Progenitor cell of endocrine pancreas (in vitro differentiated cells): ENCODE data around the gene ZNF497. TPM values are rescaled to one million over a fixed set of nuclear protein-coding genes. Genes with fewer than 3 reads are reported as not detected.

Experiments
- DNase-seq: peaks from one replicate; pipeline ENCODE4 v3.0.0; 2021; ENCODE audit warnings: low spot score; ENCODE audit not compliant: unreplicated experiment
- H3K27ac Mint-ChIP-seq: 2 replicates; pipeline ENCODE4 v1.8.0; 2021; ENCODE audit warnings: mild to moderate bottlenecking, moderate library complexity, mixed read lengths
- H3K27me3 Mint-ChIP-seq: 2 replicates; pipeline ENCODE4 v1.8.0; 2021; ENCODE audit warnings: mixed read lengths
- H3K36me3 Mint-ChIP-seq: 2 replicates; pipeline ENCODE4 v1.8.0; 2022; ENCODE audit warnings: mixed read lengths; ENCODE audit not compliant: insufficient read depth
- H3K4me1 Mint-ChIP-seq: 2 replicates; pipeline ENCODE4 v1.8.0; 2021; ENCODE audit warnings: low read depth, mixed read lengths
- H3K4me3 Mint-ChIP-seq: 2 replicates; pipeline ENCODE4 v1.8.0; 2021; ENCODE audit warnings: low read depth, mild to moderate bottlenecking, moderate library complexity, mixed read lengths
- H3K9me3 Mint-ChIP-seq: 2 replicates; pipeline ENCODE4 v1.8.0; 2021; ENCODE audit warnings: low read depth, mixed read lengths
- CTCF ChIP-seq: fragments of 200-600 bp; sonication (generic); IDR thresholded peaks from one replicate; pipeline ENCODE4 v1.5.0; 2021; ENCODE audit warnings: antibody characterized with exemption, mild to moderate bottlenecking; ENCODE audit not compliant: unreplicated experiment
- total RNA-seq: library from RNA; stranded (reverse); gene quantifications from 2 replicates; pipeline ENCODE4 v1.2.1, GENCODE V29; 2021

ZNF497 gene
- total RNA-seq, 1 donor from 2014 or later: 13.4 TPM

DNA sequence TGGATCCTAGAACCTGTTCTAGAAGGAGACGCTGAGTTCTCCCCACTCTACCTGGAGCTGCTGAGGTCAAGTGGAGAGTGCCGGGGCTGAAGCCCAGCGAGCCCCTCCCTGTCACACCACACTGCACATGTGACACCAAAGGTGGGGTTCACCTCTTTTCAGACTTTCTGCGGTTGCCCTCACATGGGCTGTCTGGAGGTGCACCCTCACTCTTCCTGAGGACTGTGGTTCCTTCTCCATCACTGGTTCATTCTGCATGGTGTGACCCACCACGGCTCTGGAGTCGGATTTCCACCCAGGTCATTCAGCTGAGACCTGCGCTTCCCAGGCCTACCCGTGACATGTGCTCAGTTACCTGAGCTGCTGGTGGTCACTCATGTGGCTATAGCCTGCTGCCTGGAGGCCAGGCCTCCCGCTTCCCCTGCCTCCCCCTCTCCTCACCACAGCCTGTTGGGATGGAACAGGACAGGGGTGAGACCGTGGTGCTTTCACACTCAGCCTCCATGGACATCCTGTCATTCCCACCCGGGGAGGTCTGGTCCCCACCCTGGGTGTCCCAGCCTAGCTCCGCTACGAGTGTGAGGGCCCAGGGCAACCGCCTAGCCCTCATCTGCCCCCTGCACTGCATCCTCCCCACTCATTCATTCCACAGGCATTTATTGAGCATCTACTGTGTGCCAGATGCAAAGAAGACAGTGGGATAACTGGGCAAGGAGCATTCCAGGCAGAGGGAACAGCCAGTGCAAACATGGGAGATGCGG lies 8.7 kb downstream of the ZNF497 start:
- peaks cover 2% of the 10 kb centered on the region for H3K4me1 Mint-ChIP-seq
- H3K27ac Mint-ChIP-seq: no peak overlapping the region
- no peak for TF ChIP-seq CTCF
- H3K36me3 Mint-ChIP-seq: peaks cover 3% of the 10 kb centered on the region
- H3K27me3 Mint-ChIP-seq: peaks cover 4% of the 10 kb centered on the region
- DNase-seq: no peak
- no peak overlapping the region for H3K4me3 Mint-ChIP-seq
- H3K9me3 Mint-ChIP-seq: no peaks in the 10 kb centered on the region

- no peak for DNase-seq
- Mint-ChIP-seq H3K36me3 (peaks cover 3% of the 10 kb centered on the region), H3K4me3 (no peak within 1 kb of the TSS), H3K9me3 (no peaks in the 10 kb centered on the region), H3K27ac (no peak within 1 kb of the TSS), H3K4me1 (peaks cover 2% of the 10 kb centered on the region), H3K27me3 (peaks cover 12% of the 10 kb centered on the region)
- no peak for TF ChIP-seq CTCF
Measured at GRCh38 chr19:58352760-58353671, 9.5 kb downstream of the ZNF497 start, which contains the start of gene A1BG. Gene A1BG (minus strand): TSS chr19:58353492. CDS start chr19:58353437, 55 bp downstream.

- peaks cover 17% of the 10 kb centered on the region for H3K27me3 Mint-ChIP-seq
- H3K27ac Mint-ChIP-seq: no peak overlapping the region
- peaks cover 3% of the 10 kb centered on the region for H3K36me3 Mint-ChIP-seq
- DNase-seq: no peak
- no peak for TF ChIP-seq CTCF
- H3K9me3 Mint-ChIP-seq: no peaks in the 10 kb centered on the region
- no peak overlapping the region for H3K4me3 Mint-ChIP-seq
- peaks cover 3% of the 10 kb centered on the region for H3K4me1 Mint-ChIP-seq
Measured at GRCh38 chr19:58351990-58352755, 10.4 kb downstream of the ZNF497 start.

DNA sequence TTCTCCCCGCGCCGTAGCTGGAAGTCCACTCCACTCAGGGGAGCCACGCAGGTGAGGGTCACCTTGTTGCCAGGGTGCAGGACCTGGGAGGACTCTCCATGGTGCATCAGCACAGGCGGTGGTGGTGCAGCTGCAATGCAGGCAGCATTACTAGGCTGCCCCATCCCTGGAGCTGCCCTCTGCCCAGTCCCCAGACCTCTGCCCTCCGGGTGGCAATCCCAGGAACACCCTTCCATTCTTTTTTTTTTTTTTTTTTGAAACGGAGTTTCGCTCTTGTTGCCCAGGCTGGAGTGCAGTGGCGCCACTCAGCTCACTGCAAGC lies 11.0 kb downstream of the ZNF497 start:
- no peak overlapping the region for H3K4me3 Mint-ChIP-seq
- H3K27me3 Mint-ChIP-seq: peaks cover 21% of the 10 kb centered on the region
- H3K9me3 Mint-ChIP-seq: no peaks in the 10 kb centered on the region
- H3K4me1 Mint-ChIP-seq: peaks cover 3% of the 10 kb centered on the region
- H3K27ac Mint-ChIP-seq: no peak overlapping the region
- peaks cover 3% of the 10 kb centered on the region for H3K36me3 Mint-ChIP-seq
- no peak for TF ChIP-seq CTCF
- no peak for DNase-seq
